Neural progenitor cell (in vitro differentiated cells): Measurements from ENCODE around the gene MYBPH.

Experiments used
- CTCF ChIP-seq: fragments of 200-600 bp; sonication (generic); IDR thresholded peaks from 2 replicates; pipeline ENCODE4 v1.5.1; 2017; ENCODE audit warnings: antibody characterized with exemption, mild to moderate bottlenecking
- EZH2 ChIP-seq: fragments of 200-600 bp; sonication (generic); IDR thresholded peaks from 2 replicates; pipeline ENCODE4 v1.6.1; 2017; ENCODE audit warnings: antibody characterized with exemption, mild to moderate bottlenecking, moderate library complexity
- EZH2phosphoT487 ChIP-seq: fragments of 200-600 bp; sonication (generic); IDR thresholded peaks from 2 replicates; pipeline ENCODE4 v1.6.1; 2017; ENCODE audit warnings: antibody characterized with exemption

- TF ChIP-seq CTCF (no peak), EZH2 (no peak), EZH2phosphoT487 (no peak)
Measured at GRCh38 chr1:203122159-203122558, 53.5 kb downstream of the MYBPH start.
